ENCODE measurements around the gene CEND1.

- TF ChIP-seq CTCF (IDR thresholded peaks at IDR 0.05; ENCODE audit: low read depth, low read length) = no peak
- TF ChIP-seq EZH2phosphoT487 (IDR thresholded peaks at IDR 0.05; ENCODE audit: low read depth) = no peak
These were observed 29.7 kb downstream of the CEND1 start for GRCh38 chr11:760236-760635.
